SJCRH30 (cell line): ENCODE results near the gene TANGO6. TPM values are rescaled to one million over a fixed set of nuclear protein-coding genes. Genes with fewer than 3 reads are reported as not detected.
A peak's percentile ranks its signal among the peaks of the same experiment; 100 is the strongest.
"Not testable (repeated sequence)": the region's sequence is repeated elsewhere in the genome, so short reads cannot be mapped to it uniquely, and the experiment has no call there.

ENCODE experiments used
- DNase-seq, 2 experiments: peaks; one replicate each; pipeline ENCODE4 v3.0.0-alpha.2; 2015 to 2020
- H3K27ac ChIP-seq: fragments of 250-450 bp; sonication (Bioruptor Pico); 2 replicates; pipeline ENCODE4 v1.5.1; 2020; ENCODE audit warnings: mild to moderate bottlenecking, moderate library complexity
- H3K27me3 ChIP-seq: fragments of 250-450 bp; sonication (Bioruptor Pico); 2 replicates; pipeline ENCODE4 v1.5.1; 2020; ENCODE audit warnings: mild to moderate bottlenecking, moderate library complexity
- H3K36me3 ChIP-seq: fragments of 250-450 bp; sonication (Bioruptor Pico); 2 replicates; pipeline ENCODE4 v1.5.1; 2020; ENCODE audit warnings: mild to moderate bottlenecking, moderate library complexity
- H3K4me1 ChIP-seq: fragments of 250-450 bp; sonication (Bioruptor Pico); 2 replicates; pipeline ENCODE4 v1.5.1; 2020; ENCODE audit warnings: mild to moderate bottlenecking, moderate library complexity
- H3K4me3 ChIP-seq: fragments of 250-450 bp; sonication (Bioruptor Pico); 2 replicates; pipeline ENCODE4 v1.5.1; 2020; ENCODE audit warnings: mild to moderate bottlenecking, moderate library complexity
- H3K9me3 ChIP-seq: fragments of 250-450 bp; sonication (Bioruptor Pico); replicated peaks from 2 replicates; pipeline ENCODE4 v1.5.1; 2020; ENCODE audit warnings: mild to moderate bottlenecking, moderate library complexity
- total RNA-seq: library from RNA; depleted of rRNA; stranded (reverse); fragments of >200 nt; shearing (Covaris generic); gene quantifications from 2 replicates; pipeline ENCODE4 v1.2.3, GENCODE V29; 2014

Gene TANGO6
- total RNA-seq, 1 experiment from 2014 or later: 7.3 TPM

DNA sequence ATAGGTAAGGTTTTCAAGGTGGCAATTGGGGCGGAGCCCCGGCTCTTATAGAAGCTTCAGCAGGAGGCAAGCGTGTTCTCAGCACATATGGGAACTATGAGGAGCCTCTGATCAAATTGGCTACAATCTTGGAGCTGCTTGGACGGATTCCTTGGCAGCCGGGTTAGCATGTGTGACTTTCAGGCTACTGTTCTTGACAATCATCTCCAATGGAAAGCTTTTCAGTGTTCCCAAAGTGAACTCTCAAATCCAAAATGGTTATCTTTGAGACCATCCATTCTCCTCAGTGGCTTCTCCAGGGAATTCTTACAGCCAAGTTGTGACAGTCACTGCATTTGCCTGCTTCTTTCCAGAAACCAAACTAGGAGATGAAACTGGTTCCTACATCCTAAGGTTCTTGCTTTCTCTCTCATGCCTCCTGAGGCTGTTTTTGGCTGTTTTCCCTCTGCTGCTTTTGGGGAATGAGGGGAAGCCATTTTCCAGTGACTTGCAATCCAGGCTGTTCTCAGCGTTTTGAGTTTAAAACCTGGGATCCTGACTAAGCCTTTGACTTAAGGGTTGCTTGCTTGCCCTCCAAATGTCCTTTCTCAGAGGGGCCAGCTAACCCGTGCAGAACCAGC lies 273.0 kb downstream of the TANGO6 start:
- peaks cover 20% of the 10 kb centered on the region for H3K36me3 ChIP-seq
- no peak overlapping the region for H3K4me3 ChIP-seq
- no peaks in the 10 kb centered on the region for H3K27me3 ChIP-seq
- DNase-seq: no peak
- H3K9me3 ChIP-seq: no peaks in the 10 kb centered on the region
- no peak overlapping the region for H3K27ac ChIP-seq
- H3K4me1 ChIP-seq: no peaks in the 10 kb centered on the region

GRCh38 chr16:69116906-69117305 lies 273.6 kb downstream of the TANGO6 start:
- Histone ChIP-seq H3K4me3 (no peak overlapping the region), H3K27me3 (no peaks in the 10 kb centered on the region), H3K4me1 (no peaks in the 10 kb centered on the region), H3K9me3 (no peaks in the 10 kb centered on the region), H3K36me3 (peaks cover 20% of the 10 kb centered on the region), H3K27ac (no peak overlapping the region)
- no peak for DNase-seq

DNA sequence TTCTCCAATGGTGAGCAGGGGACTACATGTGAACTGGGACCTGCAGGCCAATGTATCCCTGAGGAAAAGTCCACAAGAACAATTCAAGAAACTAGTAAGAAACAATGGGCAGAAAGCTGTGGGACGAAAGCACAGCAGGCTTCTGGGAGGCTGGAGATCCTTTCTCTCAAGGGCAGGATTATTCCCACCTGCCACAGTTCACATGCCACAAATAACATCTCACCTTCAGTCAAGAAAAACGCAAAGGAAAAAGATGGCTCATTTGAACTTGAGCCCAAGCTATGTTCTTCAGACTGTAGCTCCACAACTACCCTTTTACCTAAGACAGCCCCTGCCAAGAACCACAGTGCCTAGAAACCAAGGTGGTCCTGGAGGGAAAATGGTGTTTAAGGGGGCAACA lies 275.1 kb downstream of the TANGO6 start:
- Histone ChIP-seq H3K9me3 (no peaks in the 10 kb centered on the region), H3K4me1 (no peaks in the 10 kb centered on the region), H3K4me3 (no peak overlapping the region), H3K27ac (no peak overlapping the region), H3K36me3 (peaks cover 20% of the 10 kb centered on the region), H3K27me3 (no peaks in the 10 kb centered on the region)
- no peak for DNase-seq

GRCh38 chr16:69118994-69119393 lies 275.7 kb downstream of the TANGO6 start:
- Histone ChIP-seq H3K27ac (no peak overlapping the region), H3K9me3 (no peaks in the 10 kb centered on the region), H3K4me3 (no peak overlapping the region), H3K36me3 (peaks cover 20% of the 10 kb centered on the region), H3K4me1 (no peaks in the 10 kb centered on the region), H3K27me3 (no peaks in the 10 kb centered on the region)
- DNase-seq: no peak

DNA sequence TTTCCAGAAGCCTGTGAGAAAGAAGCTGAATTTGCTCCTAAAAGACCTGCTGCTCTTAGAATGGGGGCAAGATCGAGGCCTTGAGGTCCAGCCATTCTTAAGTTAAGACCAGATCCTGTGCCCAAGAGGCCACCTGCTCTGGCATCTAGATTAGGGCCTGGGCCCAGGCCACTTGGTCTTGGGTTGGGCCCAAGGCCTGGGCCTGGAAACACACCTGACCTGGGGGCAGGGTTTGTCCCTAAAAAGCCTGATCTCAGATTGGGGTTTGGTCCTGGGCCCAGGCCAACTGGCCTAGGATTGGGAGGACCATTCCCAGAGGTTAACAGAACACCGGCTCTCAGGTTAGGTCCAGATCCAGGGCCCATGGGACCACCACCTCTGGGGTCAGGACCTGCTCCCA lies 276.2 kb downstream of the TANGO6 start:
- no peak overlapping the region for H3K27ac ChIP-seq
- no peaks in the 10 kb centered on the region for H3K9me3 ChIP-seq
- no peak for DNase-seq
- peaks cover 20% of the 10 kb centered on the region for H3K36me3 ChIP-seq
- H3K4me1 ChIP-seq: no peaks in the 10 kb centered on the region
- no peak overlapping the region for H3K4me3 ChIP-seq
- no peaks in the 10 kb centered on the region for H3K27me3 ChIP-seq

GRCh38 chr16:69120096-69120664 lies 276.8 kb downstream of the TANGO6 start:
- H3K27ac ChIP-seq: no peak overlapping the region
- H3K27me3 ChIP-seq: no peaks in the 10 kb centered on the region
- DNase-seq: no peak
- H3K4me3 ChIP-seq: no peak overlapping the region
- peaks cover 20% of the 10 kb centered on the region for H3K36me3 ChIP-seq
- no peaks in the 10 kb centered on the region for H3K9me3 ChIP-seq
- no peaks in the 10 kb centered on the region for H3K4me1 ChIP-seq

DNA sequence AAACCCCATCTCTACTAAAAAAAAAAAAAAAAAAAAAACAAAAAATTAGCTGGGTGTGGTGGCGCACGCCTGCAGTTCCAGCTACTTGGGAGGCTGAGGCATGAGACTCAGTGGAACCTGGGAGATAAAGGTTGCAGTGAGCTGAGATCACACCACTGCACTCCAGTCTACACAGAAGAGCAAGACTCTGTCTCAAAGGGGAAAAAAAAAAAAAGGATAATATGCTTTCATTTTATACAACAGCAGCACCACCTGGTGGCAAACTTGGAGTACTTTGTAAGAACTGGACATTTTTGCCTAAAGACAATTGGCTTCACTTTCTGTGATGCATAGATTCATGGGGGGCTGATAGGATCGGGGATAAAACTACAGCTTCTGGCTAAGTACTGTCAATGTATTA lies 280.6 kb downstream of the TANGO6 start:
- DNase-seq: peak; percentile 54 to 76
- Histone ChIP-seq H3K36me3 (peaks cover 20% of the 10 kb centered on the region), H3K27ac (no peak overlapping the region), H3K9me3 (no peaks in the 10 kb centered on the region), H3K27me3 (no peaks in the 10 kb centered on the region), H3K4me3 (no peak overlapping the region), H3K4me1 (no peaks in the 10 kb centered on the region)

DNA sequence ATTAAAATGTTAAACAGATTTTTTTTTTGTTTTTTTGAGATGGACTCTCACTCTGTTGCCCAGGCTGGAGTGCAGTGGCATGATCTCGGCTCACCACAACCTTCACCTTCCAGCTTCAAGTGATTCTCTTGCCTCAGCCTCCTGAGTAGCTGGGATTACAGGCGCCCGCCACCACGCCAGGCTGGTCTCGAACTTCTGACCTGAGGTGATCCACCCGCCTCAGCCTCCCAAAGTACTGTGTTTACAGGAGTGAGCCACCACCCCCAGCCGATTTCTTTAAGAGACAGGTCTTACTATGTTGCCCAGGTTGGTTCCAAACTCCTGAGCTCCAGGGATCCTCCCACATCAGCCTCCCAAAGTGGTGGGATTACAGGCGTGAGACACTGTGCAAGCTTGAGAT lies 281.1 kb downstream of the TANGO6 start:
- not testable (repeated sequence) for H3K9me3 ChIP-seq, H3K4me3 ChIP-seq, DNase-seq, H3K4me1 ChIP-seq, H3K27me3 ChIP-seq, H3K27ac ChIP-seq
- peaks cover 18% of the 10 kb centered on the region for H3K36me3 ChIP-seq

DNA sequence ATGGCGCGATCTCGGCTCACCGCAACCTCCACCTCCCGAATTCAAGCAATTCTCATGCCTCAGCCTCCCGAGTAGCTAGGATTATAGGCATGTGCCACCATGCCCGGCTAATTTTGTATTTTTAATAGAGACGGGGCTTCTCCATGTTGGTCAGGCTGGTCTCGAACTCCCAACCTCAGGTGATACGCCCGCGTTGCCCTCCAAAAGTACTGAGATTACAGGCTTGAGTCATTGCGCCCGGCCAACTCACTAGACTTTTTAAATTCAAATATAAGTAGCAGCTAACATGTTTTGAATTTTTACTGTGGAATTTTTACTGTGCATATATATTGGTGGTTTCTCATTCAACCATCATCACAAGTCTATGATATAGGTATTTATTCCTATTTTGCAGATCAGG lies 281.6 kb downstream of the TANGO6 start:
- not testable (repeated sequence) for H3K9me3 ChIP-seq, H3K27ac ChIP-seq, H3K27me3 ChIP-seq, H3K4me1 ChIP-seq, H3K4me3 ChIP-seq, DNase-seq
- H3K36me3 ChIP-seq: peaks cover 14% of the 10 kb centered on the region

- H3K27me3 ChIP-seq: no peaks in the 10 kb centered on the region
- H3K4me3 ChIP-seq: no peak overlapping the region
- H3K36me3 ChIP-seq: peaks cover 6% of the 10 kb centered on the region
- H3K9me3 ChIP-seq: no peaks in the 10 kb centered on the region
- DNase-seq: no peak
- H3K27ac ChIP-seq: no peak overlapping the region
- no peaks in the 10 kb centered on the region for H3K4me1 ChIP-seq
Measured at GRCh38 chr16:69126221-69126620, 282.9 kb downstream of the TANGO6 start.

DNA sequence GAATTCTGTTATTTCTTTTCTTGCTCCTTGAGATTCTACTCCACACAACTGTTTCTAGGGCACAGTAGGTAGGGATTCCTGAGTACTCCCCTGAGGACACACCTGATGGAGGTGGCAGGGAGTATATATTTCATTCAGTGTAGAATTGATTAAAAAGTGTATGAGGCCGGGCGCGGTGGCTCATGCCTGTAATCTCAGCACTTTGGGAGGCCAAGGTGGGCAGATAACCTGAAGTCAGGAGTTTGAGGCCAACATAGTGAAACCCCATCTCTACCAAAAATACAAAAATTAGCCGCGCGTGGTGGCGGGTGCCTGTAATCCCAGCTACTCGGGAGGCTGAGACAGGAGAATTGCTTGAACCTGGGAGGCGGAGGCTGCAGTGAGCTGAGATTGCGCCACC lies 283.5 kb downstream of the TANGO6 start:
- not testable (repeated sequence) for H3K27ac ChIP-seq, H3K9me3 ChIP-seq, H3K4me3 ChIP-seq, H3K27me3 ChIP-seq, H3K4me1 ChIP-seq, H3K36me3 ChIP-seq, DNase-seq

GRCh38 chr16:69127966-69128510 lies 284.7 kb downstream of the TANGO6 start:
- Histone ChIP-seq H3K4me3 (no peak overlapping the region), H3K4me1 (no peaks in the 10 kb centered on the region), H3K27me3 (no peaks in the 10 kb centered on the region), H3K9me3 (no peaks in the 10 kb centered on the region), H3K36me3 (peaks cover 4% of the 10 kb centered on the region; the same call in 1 of the 2 replicates), H3K27ac (no peak overlapping the region)
- DNase-seq: no peak

- no peak for DNase-seq
- Histone ChIP-seq H3K27me3 (no peaks in the 10 kb centered on the region), H3K36me3 (peaks cover 4% of the 10 kb centered on the region; the same call in 1 of the 2 replicates), H3K27ac (no peak overlapping the region), H3K4me3 (no peak overlapping the region), H3K9me3 (no peaks in the 10 kb centered on the region), H3K4me1 (no peaks in the 10 kb centered on the region)
Measured at GRCh38 chr16:69130461-69130860, 287.1 kb downstream of the TANGO6 start.

- no peaks in the 10 kb centered on the region for H3K4me1 ChIP-seq
- peak overlapping the region; percentile 83 for H3K27ac ChIP-seq
- H3K36me3 ChIP-seq: peaks cover 4% of the 10 kb centered on the region; the same call in 1 of the 2 replicates
- H3K27me3 ChIP-seq: no peaks in the 10 kb centered on the region
- peak overlapping the region; percentile 83 for H3K4me3 ChIP-seq
- DNase-seq: peak; percentile 14 to 27
- no peaks in the 10 kb centered on the region for H3K9me3 ChIP-seq
Measured at GRCh38 chr16:69131167-69131838, 288.0 kb downstream of the TANGO6 start.

DNA sequence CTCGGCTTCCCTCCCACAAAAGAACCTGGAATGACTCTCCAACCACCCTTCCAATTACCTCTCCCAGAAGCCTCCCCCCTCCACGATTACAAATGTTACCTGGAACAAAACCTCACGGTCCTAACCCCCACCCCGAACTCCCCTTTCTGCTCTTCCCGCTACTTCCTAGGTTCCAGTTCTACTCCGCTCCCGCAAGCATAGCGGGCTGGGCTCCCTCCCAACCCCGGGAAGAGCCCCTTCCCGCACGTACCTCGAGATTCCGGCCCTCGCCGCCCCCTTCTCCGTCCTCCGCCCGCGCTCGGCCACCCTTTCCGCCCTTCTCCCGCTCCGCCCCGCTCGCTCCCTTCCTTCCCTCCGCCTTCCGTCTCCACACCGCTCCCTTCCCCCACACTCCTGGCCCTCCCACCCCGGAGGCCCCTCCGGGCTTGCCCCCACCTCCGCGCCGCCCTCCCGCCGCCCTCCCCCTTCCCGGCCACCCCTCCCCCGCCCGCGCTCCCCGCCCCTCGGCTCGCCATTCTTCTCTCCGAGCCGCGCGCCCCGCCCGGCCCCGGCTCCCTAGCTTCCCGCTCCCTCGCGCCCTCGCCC lies 288.6 kb downstream of the TANGO6 start:
- DNase-seq: peak; percentile 77 to 81
- no peaks in the 10 kb centered on the region for H3K9me3 ChIP-seq
- no peaks in the 10 kb centered on the region for H3K27me3 ChIP-seq
- no peaks in the 10 kb centered on the region for H3K4me1 ChIP-seq
- H3K27ac ChIP-seq: peak overlapping the region; percentile 83
- peaks cover 4% of the 10 kb centered on the region; the same call in 1 of the 2 replicates for H3K36me3 ChIP-seq
- peak overlapping the region; percentile 83 for H3K4me3 ChIP-seq
